Ureter (tissue), 1 donor: ENCODE results near the gene GPRC5D. TPM values are rescaled to one million over a fixed set of nuclear protein-coding genes. Genes with fewer than 3 reads are reported as not detected.

Source experiments
- DNase-seq: peaks from one replicate; pipeline ENCODE4 v3.0.0-alpha.2; 2020; ENCODE audit warnings: low spot score
- total RNA-seq: library from RNA; stranded (reverse); gene quantifications from one replicate; pipeline ENCODE4 v1.2.4, GENCODE V29; 2023
- donor health status: DM: yes; HTN: yes; CAD: no.

The GPRC5D gene
- total RNA-seq, 1 donor from 2014 or later: 0.47 TPM

DNA sequence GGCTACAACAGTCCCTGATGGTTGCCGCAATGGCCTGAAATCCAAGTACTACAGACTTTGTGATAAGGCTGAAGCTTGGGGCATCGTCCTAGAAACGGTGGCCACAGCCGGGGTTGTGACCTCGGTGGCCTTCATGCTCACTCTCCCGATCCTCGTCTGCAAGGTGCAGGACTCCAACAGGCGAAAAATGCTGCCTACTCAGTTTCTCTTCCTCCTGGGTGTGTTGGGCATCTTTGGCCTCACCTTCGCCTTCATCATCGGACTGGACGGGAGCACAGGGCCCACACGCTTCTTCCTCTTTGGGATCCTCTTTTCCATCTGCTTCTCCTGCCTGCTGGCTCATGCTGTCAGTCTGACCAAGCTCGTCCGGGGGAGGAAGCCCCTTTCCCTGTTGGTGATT lies 43.7 kb downstream of the GPRC5D start:
- no peak for DNase-seq

DNA sequence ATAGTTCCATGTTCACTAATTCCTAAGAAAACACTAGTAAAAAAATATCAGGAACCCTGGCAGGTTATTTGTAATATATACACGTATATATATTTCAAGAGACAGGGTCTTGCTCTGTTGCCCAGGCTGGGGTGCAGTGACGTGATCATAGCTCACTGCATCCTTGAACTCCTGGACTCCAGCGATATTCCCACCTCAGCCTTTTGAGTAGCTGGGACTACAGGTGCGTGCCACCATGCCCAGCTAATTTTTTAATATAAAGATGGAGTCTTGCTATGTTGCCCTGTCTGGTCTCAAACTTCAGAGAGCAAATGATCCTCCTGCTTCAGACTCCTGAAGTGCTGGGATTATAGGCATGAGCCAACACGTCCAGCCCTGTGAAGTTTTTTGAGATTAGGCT lies 44.4 kb downstream of the GPRC5D start:
- no peak for DNase-seq

GRCh38 chr12:12903642-12904609 lies 48.0 kb downstream of the GPRC5D start:
- no peak for DNase-seq

- no peak for DNase-seq
Observed at GRCh38 chr12:12902036-12902435, 49.9 kb downstream of the GPRC5D start.

DNA sequence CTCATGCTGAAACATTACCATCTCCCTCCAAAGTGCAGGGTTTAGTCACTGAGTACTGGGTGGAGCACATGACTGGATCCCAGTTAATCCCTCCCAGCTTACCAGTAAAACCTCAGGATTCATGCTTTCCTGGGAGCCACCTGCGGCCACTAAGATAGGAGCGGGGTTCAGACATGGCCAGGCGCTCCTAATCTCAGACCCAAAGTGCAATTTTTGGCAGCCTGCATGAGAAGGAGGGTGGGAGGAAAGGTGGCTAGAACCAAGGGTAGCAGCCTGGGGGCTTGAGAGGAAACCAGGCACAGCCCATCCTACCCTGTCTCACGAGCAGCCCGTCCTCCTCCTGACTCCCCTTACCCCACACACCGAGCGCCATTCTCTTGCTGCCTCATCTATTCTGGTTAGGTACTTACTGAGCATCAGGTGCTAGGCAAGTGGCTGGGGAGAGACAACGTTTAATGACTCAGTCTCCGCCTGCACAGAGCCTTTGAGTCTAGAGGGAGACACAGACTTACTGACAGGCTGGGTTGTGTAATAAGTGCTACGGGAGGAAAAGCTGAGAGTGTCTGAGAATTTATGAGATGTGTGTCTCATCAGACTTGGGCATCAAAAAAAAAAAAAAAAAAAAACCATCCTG lies 50.7 kb downstream of the GPRC5D start:
- DNase-seq: no peak

GRCh38 chr12:12900786-12901157 lies 51.2 kb downstream of the GPRC5D start:
- DNase-seq: no peak

DNA sequence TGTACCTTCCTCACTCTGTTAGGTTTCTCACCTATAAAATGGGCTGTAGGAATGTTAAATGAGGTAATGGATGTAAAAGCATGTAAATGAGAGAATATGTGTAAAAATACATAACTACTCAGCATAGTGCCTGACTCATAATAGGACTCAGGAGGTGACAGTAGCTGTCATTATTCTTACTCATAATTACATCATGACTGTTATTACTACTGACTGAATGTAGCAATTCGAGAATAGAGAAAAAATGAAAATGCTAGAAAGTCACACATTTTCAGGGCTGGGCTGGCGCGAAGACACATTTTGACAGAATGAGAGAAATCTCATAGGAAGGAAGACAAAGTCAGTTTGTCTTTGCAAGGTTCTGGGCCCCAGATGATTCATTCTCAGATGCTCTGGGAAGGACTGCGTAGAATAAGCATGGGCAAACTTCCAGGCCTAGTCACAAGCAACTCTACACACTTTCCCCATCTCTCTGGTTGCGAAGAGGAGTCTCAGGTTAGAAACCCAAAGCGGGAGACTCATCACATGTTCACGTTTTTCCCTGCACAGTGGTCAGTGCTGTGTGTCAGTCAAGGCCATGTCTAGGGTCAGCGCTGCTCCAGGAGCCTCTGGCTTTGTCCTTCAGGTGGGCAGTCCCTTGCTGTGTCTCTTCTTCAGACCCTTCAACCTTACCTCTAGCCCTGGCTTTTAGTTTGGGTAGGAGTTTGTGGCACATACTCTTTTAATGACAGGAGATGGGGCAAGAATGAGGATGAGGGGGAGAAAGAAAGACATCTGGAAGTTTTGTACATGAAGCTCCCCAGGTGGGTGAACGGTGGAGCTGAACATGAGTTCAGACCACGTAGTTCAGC lies 52.2 kb downstream of the GPRC5D start:
- DNase-seq: no peak

- DNase-seq: no peak
Observed at GRCh38 chr12:12898911-12899511, 53.0 kb downstream of the GPRC5D start.

DNA sequence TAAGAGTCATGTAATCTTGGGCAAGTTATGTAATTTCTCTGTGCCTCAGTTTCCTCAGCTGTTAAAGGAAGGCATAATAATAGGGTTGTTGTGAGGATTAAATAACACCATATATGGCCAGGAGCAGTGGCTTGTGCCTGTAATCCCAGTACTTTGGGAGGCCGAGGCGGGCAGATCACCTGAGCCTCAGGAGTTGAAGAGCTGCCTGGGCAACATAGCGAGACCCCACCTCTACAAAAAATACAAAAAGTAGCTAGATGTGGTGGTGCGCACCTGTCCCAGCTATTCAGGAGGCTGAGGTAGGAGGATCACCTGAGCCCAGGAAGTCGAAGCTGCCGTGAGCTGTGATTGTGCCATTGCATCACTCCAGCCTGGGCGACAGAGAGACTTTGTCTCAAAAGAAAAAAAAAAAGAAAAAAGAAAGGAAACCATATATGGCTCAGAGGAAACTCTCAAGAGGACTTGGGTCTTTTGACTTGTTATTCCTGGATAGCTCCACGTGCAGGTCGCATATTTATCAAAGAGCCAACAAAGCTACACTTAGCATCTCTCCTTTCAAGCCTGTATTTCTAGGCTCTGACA lies 53.7 kb downstream of the GPRC5D start:
- no peak for DNase-seq

DNA sequence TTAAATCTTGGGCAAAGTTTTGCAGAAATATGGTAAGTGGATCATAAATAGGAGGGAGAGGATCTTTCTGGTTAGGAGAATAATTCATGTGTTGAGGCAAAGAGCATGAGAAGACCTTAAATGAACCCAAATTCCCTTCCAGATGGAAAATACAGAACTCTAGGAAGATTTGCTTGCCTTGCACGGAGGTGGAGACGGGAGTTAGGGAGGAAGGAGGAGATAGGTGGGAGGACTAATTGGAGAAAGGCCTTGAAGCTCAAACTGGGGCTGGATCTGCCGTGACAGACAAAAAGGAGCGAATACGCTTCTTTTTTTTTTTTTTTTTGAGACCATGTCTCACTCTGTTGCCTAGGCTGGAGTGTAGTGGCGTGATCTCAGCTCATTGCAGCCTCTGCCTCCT lies 54.7 kb downstream of the GPRC5D start:
- DNase-seq: no peak

DNA sequence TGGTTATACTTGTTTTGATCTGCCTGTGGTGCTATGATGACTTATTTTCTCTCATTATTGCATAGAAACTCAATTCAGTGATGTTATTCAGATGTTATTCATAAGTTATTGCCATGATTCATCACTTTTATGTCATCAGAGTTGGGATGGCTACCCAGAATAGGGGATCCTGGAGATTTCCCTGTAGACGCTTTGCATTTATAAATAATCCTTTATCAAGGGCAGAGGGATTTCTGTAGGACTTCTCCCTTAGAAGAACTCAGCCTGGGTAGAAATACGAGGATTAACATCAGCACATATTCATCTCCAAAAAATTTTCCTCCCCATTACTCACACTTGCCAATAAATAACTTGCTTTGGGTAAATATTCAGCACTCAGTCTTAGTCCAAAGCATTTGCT lies 55.7 kb downstream of the GPRC5D start:
- DNase-seq: no peak

GRCh38 chr12:12893438-12893837 lies 58.5 kb downstream of the GPRC5D start:
- no peak for DNase-seq

GRCh38 chr12:12892681-12893141 lies 59.3 kb downstream of the GPRC5D start:
- no peak for DNase-seq

DNA sequence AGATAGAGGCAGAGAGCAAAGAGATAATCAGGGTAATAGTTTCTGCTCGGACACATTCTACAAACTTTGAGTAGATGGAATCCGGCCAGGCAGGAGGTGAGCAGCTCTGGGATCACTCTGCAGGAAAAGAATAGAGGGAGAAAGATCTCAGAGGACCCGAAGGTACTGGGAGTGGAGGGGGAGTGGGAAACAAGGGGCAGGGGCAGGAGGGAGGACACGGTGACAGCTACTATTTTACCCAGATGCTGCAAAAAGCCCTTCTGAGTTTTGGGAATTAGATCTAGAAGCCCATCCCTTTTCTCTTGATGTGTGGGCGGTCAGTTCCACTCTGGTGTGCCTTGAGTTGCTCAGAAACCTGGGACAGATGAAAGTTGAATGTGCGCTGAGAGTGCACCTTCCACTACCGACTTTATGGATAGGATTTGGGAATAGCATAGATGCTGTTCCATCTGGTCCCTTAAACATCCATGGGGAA lies 60.1 kb downstream of the GPRC5D start:
- DNase-seq: no peak

GRCh38 chr12:12891080-12891880 lies 60.7 kb downstream of the GPRC5D start, which contains the start of gene GPRC5A:
GPRC5A (plus strand) TSS chr12:12891562; CDS start chr12:12908250, 16,688 bp downstream.
- peak; percentile 91 for DNase-seq

Other genes with a start within 250 kb of the GPRC5D start
- 52.8 TPM for gene CDKN1B, start 234.8 kb downstream of the GPRC5D start, total RNA-seq
- 35.9 TPM for gene APOLD1, start 166.5 kb downstream of the GPRC5D start, total RNA-seq
- gene DDX47, start 138.8 kb downstream of the GPRC5D start, total RNA-seq: 79.7 TPM
- 26.2 TPM for gene GPRC5A, start 60.6 kb downstream of the GPRC5D start, total RNA-seq
- gene HEBP1, start 48.1 kb upstream of the GPRC5D start, total RNA-seq: 57.7 TPM
- 24.9 TPM for gene FAM234B, start 92.2 kb upstream of the GPRC5D start, total RNA-seq
- not detected for gene GSG1, start 151.5 kb upstream of the GPRC5D start, total RNA-seq
- 193 TPM for gene EMP1, start 244.6 kb upstream of the GPRC5D start, total RNA-seq